IPS-11a (cell line): ENCODE results near the gene CPNE2.
"Not testable (repeated sequence)": the region's sequence is repeated elsewhere in the genome, so short reads cannot be mapped to it uniquely, and the experiment has no call there.

Source experiments
- H3K4me3 ChIP-seq: one replicate; pipeline ENCODE4 v1.5.1; 2013; ENCODE audit warnings: low read depth, low read length, control low read depth

The CPNE2 gene

DNA sequence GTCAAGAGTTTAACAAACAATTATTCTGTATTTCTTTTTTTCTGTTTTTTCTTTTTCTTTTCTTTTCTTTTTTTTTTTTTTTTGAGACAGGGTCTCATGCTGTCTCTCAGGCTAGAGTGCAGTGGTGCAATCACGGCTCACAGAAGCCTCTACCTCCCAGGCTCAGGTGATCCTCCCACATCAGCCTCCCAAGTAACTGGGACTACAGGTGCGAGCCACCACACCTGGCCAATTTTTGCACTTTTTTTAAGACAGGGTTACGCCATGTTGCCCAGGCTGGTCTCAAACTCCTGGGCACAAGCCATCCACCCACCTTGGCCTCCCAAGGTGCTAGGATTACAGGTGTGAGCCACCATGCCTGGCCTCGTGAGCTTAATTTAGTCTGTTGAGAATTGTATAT, 97.1 kb downstream of the CPNE2 start:
- H3K4me3 ChIP-seq, result not testable (repeated sequence)

DNA sequence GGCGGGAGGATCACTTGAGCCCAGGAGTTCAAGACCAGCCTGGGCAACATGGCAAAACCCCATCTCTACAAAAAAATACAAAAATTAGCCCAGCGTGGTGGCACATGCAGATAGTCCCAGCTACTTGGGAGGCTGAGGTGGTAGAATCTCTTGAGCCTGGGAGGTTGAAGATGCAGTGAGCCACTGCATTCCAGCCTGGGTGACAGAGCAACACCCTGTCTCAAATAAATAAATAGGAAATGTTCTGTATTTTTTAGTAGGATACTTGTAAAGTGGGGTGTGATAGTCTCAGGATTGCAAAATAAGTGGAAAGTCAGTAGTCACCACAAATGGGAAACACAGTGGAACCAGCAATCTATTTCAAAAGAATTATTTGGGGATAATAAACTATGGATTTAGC, 97.8 kb downstream of the CPNE2 start:
- no peak overlapping the region for H3K4me3 ChIP-seq

DNA sequence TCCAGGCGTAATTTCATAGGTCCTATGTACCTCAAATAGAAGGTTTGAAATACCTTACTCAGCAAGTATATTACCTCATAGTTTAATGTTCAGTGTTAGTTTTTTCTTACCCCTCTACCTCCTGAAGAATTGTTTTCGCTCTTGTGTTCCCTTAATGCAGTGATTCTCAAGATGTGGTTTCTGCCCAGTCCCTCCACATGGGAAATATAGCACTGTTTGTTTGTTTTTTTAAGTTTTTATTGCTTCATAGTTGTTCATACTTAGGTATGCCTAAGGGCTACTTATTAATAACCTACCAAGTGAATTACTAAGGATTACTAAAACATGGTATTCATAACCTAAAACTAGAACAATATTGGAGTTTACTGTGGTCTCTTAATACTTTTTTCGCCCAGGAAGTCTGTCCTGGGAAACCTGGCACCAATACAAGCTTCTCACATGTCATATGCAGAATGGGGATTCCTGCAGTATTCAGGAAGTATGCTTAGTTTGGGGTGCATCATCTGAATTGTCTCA, 98.7 kb downstream of the CPNE2 start:
- H3K4me3 ChIP-seq, result no peak overlapping the region

DNA sequence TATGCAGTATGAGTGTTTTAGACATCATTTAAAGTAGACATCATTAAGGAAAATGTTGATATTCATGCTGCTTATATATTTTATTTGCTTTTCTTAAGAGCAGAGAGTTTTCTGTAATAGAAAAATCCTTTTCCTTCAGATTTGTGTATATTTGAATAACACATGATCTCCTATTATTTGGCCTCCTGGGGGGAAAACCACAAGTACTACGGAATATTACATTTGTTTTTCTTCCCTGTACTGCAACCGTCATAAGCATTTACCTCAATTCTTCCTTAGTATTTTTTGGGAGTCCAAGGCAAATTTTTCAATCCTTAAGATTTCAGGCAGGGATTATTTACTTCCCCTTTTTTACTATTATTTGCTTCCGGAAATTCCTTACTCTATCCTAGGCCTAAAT, 99.8 kb downstream of the CPNE2 start:
- H3K4me3 ChIP-seq, result no peak overlapping the region

DNA sequence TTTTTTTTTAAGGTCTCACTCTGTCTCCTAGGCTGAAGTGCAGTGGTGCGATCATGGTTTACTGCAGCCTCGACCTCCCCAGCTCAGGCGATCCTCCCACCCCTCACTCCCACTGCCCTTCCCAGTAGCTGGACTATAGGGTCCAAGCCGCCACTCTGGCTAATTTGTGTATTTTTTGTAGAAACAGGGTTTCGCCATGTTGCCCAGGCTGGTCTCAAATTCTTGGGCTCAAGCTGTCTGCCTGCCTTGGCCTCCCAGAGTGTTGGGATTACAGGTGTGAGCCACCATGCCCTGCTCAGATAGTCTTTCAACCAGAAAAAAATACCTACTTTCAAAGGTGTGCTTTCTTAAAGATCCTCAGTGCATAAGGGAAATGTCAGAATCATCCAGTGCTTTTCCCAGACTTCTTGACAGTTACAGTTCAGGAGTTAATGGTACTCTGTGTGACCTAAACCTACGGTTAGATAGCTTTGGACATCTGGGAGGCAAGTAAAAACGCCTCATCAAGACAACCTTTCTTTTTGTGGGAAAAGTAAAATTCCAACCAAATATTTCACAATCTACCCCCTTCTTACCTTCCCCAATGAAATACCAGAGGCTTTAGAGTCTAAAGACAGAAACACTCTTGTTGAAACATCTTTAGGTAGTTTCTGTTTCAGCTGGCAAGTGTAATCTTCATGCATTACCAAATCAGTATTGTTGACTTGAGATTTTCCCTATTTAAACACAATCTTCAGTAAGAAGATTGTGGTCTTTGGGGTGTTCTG, 100.5 kb downstream of the CPNE2 start:
- no peak overlapping the region for H3K4me3 ChIP-seq

DNA sequence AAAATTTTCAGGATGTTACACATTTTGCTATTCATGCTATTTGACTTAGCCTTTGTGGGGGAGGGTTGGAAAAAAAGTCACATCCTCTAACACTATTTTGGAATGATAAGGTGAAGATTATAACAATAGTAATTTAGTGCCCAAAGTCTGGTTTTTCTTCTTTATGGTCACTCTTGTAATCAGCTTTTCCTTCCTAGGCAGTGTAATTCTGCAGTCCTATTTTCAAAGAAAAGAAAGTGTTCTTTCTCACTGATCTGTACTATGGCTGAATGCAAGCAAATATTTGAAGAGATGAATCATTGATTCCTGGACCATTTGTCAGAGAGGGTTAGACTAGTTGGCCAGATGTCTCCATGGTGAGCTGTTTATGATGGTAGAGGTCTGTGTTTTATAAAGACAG, 102.1 kb downstream of the CPNE2 start:
- H3K4me3 ChIP-seq, result no peak overlapping the region

DNA sequence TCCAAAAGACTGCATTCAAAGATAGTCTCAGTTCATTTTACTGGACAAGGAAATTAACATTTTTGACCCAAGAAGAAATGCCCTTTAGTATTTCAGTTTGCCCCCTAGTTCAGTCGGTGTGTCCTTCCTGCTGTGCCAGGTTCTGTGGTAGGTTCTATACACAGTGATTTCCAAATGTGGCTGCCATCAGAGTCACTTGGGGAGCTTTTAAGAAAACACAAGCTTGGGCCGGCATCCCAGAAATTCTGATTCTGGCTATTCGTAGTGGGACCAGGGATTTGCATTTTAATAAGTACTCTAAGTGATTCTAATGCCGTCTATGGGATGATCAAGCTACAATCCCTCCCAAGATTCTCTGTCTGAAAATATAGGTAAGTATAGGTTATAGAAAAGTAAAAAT, 103.9 kb downstream of the CPNE2 start:
- no peak overlapping the region for H3K4me3 ChIP-seq

DNA sequence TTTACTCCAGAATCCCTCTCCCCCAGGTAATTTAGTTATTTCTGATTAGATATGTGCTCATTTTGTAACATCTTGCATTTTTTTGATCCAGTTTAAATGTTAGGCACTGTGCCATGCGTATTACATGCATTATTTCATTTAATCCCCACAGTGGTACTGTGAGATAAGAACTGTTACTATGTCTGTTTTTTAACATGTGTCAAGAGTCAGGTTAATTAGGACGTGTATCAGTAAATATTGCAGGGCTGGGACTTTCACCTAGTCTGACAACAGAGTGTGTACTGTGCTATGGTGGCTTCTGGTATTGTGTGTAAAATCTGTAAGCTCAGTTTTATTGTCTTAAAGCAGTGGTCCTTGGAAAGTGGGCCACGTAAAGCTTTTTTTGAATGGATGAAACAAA, 104.4 kb downstream of the CPNE2 start:
- no peak overlapping the region for H3K4me3 ChIP-seq
